EH (cell line): ENCODE data around the gene CTNNBL1.

Experiments
- DNase-seq: peaks from one replicate; pipeline ENCODE4 v3.0.0-alpha.2; 2015; ENCODE audit warnings: low read depth

The CTNNBL1 gene

GRCh38 chr20:37919389-37920040, 225.7 kb downstream of the CTNNBL1 start:
- DNase-seq = peak; percentile 17

- DNase-seq = no peak
Measured at GRCh38 chr20:37920270-37920669, 226.4 kb downstream of the CTNNBL1 start.

GRCh38 chr20:37920679-37921322, 227.0 kb downstream of the CTNNBL1 start:
- no peak for DNase-seq

- DNase-seq = no peak
Measured at GRCh38 chr20:37921341-37921929, 227.6 kb downstream of the CTNNBL1 start.
